ENCODE results near the gene RGS17.

DNA sequence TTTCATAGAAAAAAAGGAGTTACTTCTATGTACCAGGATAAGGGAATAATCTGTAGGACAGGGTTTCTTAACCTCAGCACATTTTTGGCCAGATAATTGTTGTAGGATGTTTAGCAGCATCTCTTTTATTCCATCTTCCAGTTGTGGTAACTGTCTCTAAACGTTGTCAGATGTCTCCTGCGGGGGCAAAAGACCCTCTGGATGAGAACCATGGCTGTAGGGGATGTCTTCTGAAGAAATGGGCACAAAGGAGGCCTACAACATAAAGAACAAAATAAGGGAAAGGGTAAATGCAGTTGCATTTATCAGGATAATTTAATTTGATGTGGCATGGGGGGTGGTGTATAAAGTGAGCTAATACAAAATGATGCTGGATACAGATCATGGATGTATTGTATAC, 144.1 kb downstream of the RGS17 start:
- TF ChIP-seq, protein P1, sequence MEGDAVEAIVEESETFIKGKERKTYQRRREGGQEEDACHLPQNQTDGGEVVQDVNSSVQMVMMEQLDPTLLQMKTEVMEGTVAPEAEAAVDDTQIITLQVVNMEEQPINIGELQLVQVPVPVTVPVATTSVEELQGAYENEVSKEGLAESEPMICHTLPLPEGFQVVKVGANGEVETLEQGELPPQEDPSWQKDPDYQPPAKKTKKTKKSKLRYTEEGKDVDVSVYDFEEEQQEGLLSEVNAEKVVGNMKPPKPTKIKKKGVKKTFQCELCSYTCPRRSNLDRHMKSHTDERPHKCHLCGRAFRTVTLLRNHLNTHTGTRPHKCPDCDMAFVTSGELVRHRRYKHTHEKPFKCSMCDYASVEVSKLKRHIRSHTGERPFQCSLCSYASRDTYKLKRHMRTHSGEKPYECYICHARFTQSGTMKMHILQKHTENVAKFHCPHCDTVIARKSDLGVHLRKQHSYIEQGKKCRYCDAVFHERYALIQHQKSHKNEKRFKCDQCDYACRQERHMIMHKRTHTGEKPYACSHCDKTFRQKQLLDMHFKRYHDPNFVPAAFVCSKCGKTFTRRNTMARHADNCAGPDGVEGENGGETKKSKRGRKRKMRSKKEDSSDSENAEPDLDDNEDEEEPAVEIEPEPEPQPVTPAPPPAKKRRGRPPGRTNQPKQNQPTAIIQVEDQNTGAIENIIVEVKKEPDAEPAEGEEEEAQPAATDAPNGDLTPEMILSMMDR (IDR thresholded peaks at IDR 0.05) = no peak
- TF ChIP-seq EZH2 (IDR thresholded peaks at IDR 0.05) (no peak), EZH2phosphoT487 (IDR thresholded peaks at IDR 0.05) (no peak)
